Measurements from ENCODE around the gene HYDIN.

Gene HYDIN

GRCh38 chr16:71230122-71230845 lies at the start of gene HYDIN:
HYDIN (minus strand) TSS chr16:71230722; CDS start chr16:71186895, 43,827 bp downstream.
- no peak within 1 kb of the TSS for H3K4me3 ChIP-seq (ENCODE audit: control insufficient read depth, low read depth, low read length)
- TF ChIP-seq, protein P1, sequence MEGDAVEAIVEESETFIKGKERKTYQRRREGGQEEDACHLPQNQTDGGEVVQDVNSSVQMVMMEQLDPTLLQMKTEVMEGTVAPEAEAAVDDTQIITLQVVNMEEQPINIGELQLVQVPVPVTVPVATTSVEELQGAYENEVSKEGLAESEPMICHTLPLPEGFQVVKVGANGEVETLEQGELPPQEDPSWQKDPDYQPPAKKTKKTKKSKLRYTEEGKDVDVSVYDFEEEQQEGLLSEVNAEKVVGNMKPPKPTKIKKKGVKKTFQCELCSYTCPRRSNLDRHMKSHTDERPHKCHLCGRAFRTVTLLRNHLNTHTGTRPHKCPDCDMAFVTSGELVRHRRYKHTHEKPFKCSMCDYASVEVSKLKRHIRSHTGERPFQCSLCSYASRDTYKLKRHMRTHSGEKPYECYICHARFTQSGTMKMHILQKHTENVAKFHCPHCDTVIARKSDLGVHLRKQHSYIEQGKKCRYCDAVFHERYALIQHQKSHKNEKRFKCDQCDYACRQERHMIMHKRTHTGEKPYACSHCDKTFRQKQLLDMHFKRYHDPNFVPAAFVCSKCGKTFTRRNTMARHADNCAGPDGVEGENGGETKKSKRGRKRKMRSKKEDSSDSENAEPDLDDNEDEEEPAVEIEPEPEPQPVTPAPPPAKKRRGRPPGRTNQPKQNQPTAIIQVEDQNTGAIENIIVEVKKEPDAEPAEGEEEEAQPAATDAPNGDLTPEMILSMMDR (conservative IDR thresholded peaks at IDR 0.05; ENCODE audit: control insufficient read depth, insufficient read depth, low read depth, low read length): no peak
- DNase-seq (ENCODE audit: low read depth): peak; percentile 28

- DNase-seq (ENCODE audit: low read depth): no peak
- H3K4me3 ChIP-seq (ENCODE audit: control insufficient read depth, low read depth, low read length): no peak overlapping the region
- TF ChIP-seq, protein P1 (conservative IDR thresholded peaks at IDR 0.05; ENCODE audit: control insufficient read depth, insufficient read depth, low read depth, low read length): no peak
These were observed 46.2 kb upstream of the HYDIN start for GRCh38 chr16:71276589-71277334.

GRCh38 chr16:71273384-71273783 lies 42.9 kb upstream of the HYDIN start:
- TF ChIP-seq, protein P1 (conservative IDR thresholded peaks at IDR 0.05; ENCODE audit: control insufficient read depth, insufficient read depth, low read depth, low read length): no peak
- DNase-seq (ENCODE audit: low read depth): no peak
- H3K4me3 ChIP-seq (ENCODE audit: control insufficient read depth, low read depth, low read length): no peak overlapping the region

- no peak overlapping the region for H3K4me3 ChIP-seq (ENCODE audit: control insufficient read depth, low read depth, low read length)
- TF ChIP-seq, protein P1 (conservative IDR thresholded peaks at IDR 0.05; ENCODE audit: control insufficient read depth, insufficient read depth, low read depth, low read length): no peak
- no peak for DNase-seq (ENCODE audit: low read depth)
These were observed 33.8 kb upstream of the HYDIN start for GRCh38 chr16:71264299-71264698.

- H3K4me3 ChIP-seq (ENCODE audit: control insufficient read depth, low read depth, low read length): no peak overlapping the region
- no peak for DNase-seq (ENCODE audit: low read depth)
- TF ChIP-seq, protein P1 (conservative IDR thresholded peaks at IDR 0.05; ENCODE audit: control insufficient read depth, insufficient read depth, low read depth, low read length): no peak
These were observed 33.1 kb upstream of the HYDIN start for GRCh38 chr16:71263582-71263981.

- no peak for DNase-seq (ENCODE audit: low read depth)
- H3K4me3 ChIP-seq (ENCODE audit: control insufficient read depth, low read depth, low read length): no peak overlapping the region
- TF ChIP-seq, protein P1 (conservative IDR thresholded peaks at IDR 0.05; ENCODE audit: control insufficient read depth, insufficient read depth, low read depth, low read length): no peak
These were observed 31.9 kb upstream of the HYDIN start for GRCh38 chr16:71262391-71262790.

All from fibroblast of mammary gland (primary cell).